Smooth muscle cell (in vitro differentiated cells): ENCODE data around the gene TYRO3. TPM values are rescaled to one million over a fixed set of nuclear protein-coding genes. Genes with fewer than 3 reads are reported as not detected.

Source experiments
- DNase-seq: peaks from one replicate; lab custom pipeline; 2025; ENCODE audit not compliant: unreplicated experiment; lab: John Stamatoyannopoulos, UW
- H2AFZ ChIP-seq: fragments of 200-600 bp; sonication (generic); 2 replicates; pipeline ENCODE4 v1.6.0; 2016; ENCODE audit warnings: antibody characterized with exemption, low read depth, mild to moderate bottlenecking
- H3F3A ChIP-seq: fragments of 200-600 bp; sonication (generic); 2 replicates; pipeline ENCODE4 v1.6.0; 2017; ENCODE audit warnings: antibody characterized with exemption, low read depth
- H3K27ac ChIP-seq: fragments of 200-600 bp; sonication (generic); 2 replicates; pipeline ENCODE4 v1.5.1; 2016; ENCODE audit warnings: low read depth, mild to moderate bottlenecking
- H3K27me3 ChIP-seq: fragments of 200-600 bp; sonication (generic); 2 replicates; pipeline ENCODE4 v1.6.1; 2016; ENCODE audit warnings: low read depth, mild to moderate bottlenecking
- H3K36me3 ChIP-seq: fragments of 200-600 bp; sonication (generic); 2 replicates; pipeline ENCODE4 v1.5.1; 2016; ENCODE audit warnings: low read depth
- H3K4me1 ChIP-seq: fragments of 200-600 bp; sonication (generic); 2 replicates; pipeline ENCODE4 v1.5.1; 2016; ENCODE audit warnings: low read depth
- H3K4me2 ChIP-seq: fragments of 200-600 bp; sonication (generic); 2 replicates; pipeline ENCODE4 v1.6.0; 2016; ENCODE audit warnings: mild to moderate bottlenecking
- H3K4me3 ChIP-seq: fragments of 200-600 bp; sonication (generic); 2 replicates; pipeline ENCODE4 v1.5.1; 2016; ENCODE audit warnings: mild to moderate bottlenecking
- H3K79me2 ChIP-seq: fragments of 200-600 bp; sonication (generic); 2 replicates; pipeline ENCODE4 v1.6.0; 2016; ENCODE audit warnings: low read depth, mild to moderate bottlenecking
- H3K9ac ChIP-seq: fragments of 200-600 bp; sonication (generic); 2 replicates; pipeline ENCODE4 v1.6.0; 2016; ENCODE audit warnings: low read depth
- H3K9me3 ChIP-seq: fragments of 200-600 bp; sonication (generic); replicated peaks from 2 replicates; pipeline ENCODE4 v1.5.1; 2016; ENCODE audit warnings: low read depth
- H4K20me1 ChIP-seq: fragments of 200-600 bp; sonication (generic); 2 replicates; pipeline ENCODE4 v1.6.0; 2016; ENCODE audit warnings: low read depth
- CTCF ChIP-seq: fragments of 200-600 bp; sonication (generic); IDR thresholded peaks from 2 replicates; pipeline ENCODE4 v1.5.1; 2017; ENCODE audit warnings: borderline replicate concordance, mild to moderate bottlenecking, antibody characterized with exemption; ENCODE audit not compliant: insufficient read depth, poor library complexity, severe bottlenecking
- WGBS: methylation state at CpG from one replicate; pipeline ENCODE4 v1.1.7; 2016; ENCODE audit warnings: low lambda C conversion rate; 5-methylcytosine and 5-hydroxymethylcytosine counted together
- polyA plus RNA-seq: library from polyadenylated mRNA; unstranded; fragments of >200 nt; fragmentation: Nextera tagmentation; extraction: Ambion mirVana; gene quantifications from 2 replicates; pipeline ENCODE4 v1.2.1, GENCODE V29; 2016
- total RNA-seq: library from RNA; depleted of rRNA; stranded (reverse); fragments of >200 nt; gene quantifications from 2 replicates; pipeline ENCODE4 v1.2.3, GENCODE V29; 2014

Gene TYRO3
- total and polyA plus RNA-seq, 2 experiments from 2014 or later: 11.5 to 20.5 TPM

GRCh38 chr15:41609123-41609522 is 50.1 kb downstream of the TYRO3 start:
- Histone ChIP-seq H3K9ac (no peak overlapping the region), H3K27ac (no peak overlapping the region), H3K79me2 (no peaks in the 10 kb centered on the region), H3F3A (no peaks in the 10 kb centered on the region), H2AFZ (no peak overlapping the region), H3K9me3 (no peaks in the 10 kb centered on the region), H3K4me1 (peaks cover 6% of the 10 kb centered on the region), H3K27me3 (no peaks in the 10 kb centered on the region), H4K20me1 (no peaks in the 10 kb centered on the region), H3K36me3 (no peaks in the 10 kb centered on the region), H3K4me2 (no peak overlapping the region), H3K4me3 (no peak overlapping the region)
- 100% methylated on average over 1 of the region's 1 CpG for WGBS
- DNase-seq: no peak
- no peak for TF ChIP-seq CTCF

- Histone ChIP-seq H3K4me1 (no peaks in the 10 kb centered on the region), H3K36me3 (no peaks in the 10 kb centered on the region), H3F3A (no peaks in the 10 kb centered on the region), H3K27me3 (no peaks in the 10 kb centered on the region), H2AFZ (no peak overlapping the region), H3K9ac (no peak overlapping the region), H3K79me2 (no peaks in the 10 kb centered on the region), H3K4me2 (no peak overlapping the region), H3K9me3 (no peaks in the 10 kb centered on the region), H3K4me3 (no peak overlapping the region), H4K20me1 (no peaks in the 10 kb centered on the region), H3K27ac (no peak overlapping the region)
- 72% methylated on average over 4 of the region's 4 CpGs for WGBS
- no peak for DNase-seq
- no peak for TF ChIP-seq CTCF
These were observed 51.0 kb downstream of the TYRO3 start for GRCh38 chr15:41610048-41610447.

GRCh38 chr15:41620536-41621199 is 61.7 kb downstream of the TYRO3 start:
- Histone ChIP-seq H3K27ac (peak overlapping the region; percentile 74), H4K20me1 (no peaks in the 10 kb centered on the region), H3K79me2 (no peaks in the 10 kb centered on the region), H3K4me3 (peak overlapping the region; percentile 51), H3K9me3 (peaks cover 6% of the 10 kb centered on the region), H3K27me3 (no peaks in the 10 kb centered on the region), H3F3A (peaks cover 10% of the 10 kb centered on the region), H3K4me1 (no peaks in the 10 kb centered on the region), H3K4me2 (peak overlapping the region; percentile 85), H3K9ac (no peak overlapping the region), H3K36me3 (no peaks in the 10 kb centered on the region), H2AFZ (peak overlapping the region; percentile 94)
- WGBS: 19% methylated on average over 18 of the region's 18 CpGs
- no peak for TF ChIP-seq CTCF
- DNase-seq: peak; percentile 23
